Stimulated activated CD4-positive, alpha-beta T cell treated with anti-CD3 and anti-CD28 coated beads, TNF-alpha, amount 100 ng/mL, for 4 hours (primary cell): ENCODE data around the gene GUSB.

ENCODE experiments used
- DNase-seq, 3 experiments: peaks; one replicate each; pipeline ENCODE4 v3.0.0-alpha.2; 2020; ENCODE audit warnings: low read depth in 3 of 3

The GUSB gene

GRCh38 chr7:65931685-65932084, 50.3 kb downstream of the GUSB start:
- no peak for DNase-seq

- DNase-seq, result no peak
Observed at GRCh38 chr7:65927489-65928448, 54.2 kb downstream of the GUSB start.

GRCh38 chr7:65926588-65926987, 55.4 kb downstream of the GUSB start:
- no peak for DNase-seq

DNA sequence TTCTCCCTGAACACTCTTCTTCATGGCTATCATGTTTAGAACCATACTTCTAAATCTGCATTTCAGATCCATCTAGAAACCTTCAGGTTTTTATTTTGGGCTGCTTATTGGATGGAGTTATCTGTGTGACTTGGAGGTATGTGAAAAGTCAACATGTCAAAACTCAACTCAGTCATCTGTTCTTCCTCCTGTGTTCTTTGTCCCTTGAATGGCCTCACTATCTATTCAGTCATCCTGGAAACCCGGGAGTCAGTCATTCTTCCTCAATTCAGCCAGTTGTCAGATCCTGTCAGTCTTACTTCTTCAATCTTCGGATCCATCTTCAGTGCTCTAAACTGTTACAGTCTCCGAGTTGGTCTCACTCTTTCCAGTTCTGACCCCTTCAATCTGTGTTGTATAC, 57.0 kb downstream of the GUSB start:
- DNase-seq, result no peak

DNA sequence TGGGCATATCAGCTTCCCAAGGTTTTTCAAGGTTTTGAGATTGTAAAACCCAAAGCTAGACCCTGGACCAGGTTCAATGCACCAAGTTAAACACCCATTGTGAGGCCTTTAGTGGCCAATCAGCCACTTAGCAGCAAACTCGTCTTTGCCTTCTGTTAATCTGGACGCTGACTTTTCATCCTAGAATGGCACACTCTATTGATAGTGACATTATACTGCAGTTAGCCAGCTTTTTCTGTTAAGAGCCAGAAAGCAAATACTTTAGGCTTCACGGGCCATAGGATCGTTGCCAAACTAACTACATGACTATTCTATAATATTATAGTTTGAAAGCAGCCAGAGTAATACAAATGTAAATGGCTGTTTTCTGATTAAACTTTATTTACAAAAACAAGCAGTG, 57.8 kb downstream of the GUSB start:
- DNase-seq, result no peak

GRCh38 chr7:65923316-65923715, 58.7 kb downstream of the GUSB start:
- no peak for DNase-seq

DNA sequence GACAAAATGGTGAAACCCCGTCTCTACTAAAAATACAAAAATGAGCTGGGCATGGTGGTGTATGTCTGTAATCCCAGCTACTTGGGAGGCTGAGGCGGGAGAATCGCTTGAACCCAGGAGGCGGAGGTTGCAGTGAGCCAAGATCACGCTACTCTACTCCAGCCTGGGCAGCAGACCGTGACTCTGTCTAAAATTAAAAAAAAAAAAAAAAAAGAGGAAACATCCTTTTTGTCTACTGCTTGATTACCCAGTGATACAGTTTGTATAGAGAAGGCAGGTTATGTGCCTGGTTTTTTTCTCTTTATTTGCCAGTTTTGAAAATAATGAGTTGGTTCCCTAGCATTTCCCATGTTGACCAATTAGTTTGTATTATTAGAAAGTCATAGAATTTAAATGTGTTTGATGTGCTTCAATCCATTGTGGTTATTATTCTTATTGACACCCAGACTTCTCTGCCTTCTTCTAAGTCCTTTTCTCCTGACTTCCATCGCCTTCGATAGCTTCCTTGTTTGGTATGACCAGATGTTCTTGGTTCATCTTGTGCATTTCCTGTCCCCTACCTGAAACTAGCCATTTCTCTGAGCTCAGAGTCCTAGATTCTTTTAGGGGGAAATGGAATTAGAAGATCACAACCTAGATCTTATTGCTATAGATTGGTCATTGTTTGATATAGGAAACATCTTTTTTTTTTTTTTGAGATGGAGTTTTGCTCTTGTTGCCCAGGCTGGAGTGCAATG, 65.9 kb downstream of the GUSB start:
- DNase-seq, result no peak

DNA sequence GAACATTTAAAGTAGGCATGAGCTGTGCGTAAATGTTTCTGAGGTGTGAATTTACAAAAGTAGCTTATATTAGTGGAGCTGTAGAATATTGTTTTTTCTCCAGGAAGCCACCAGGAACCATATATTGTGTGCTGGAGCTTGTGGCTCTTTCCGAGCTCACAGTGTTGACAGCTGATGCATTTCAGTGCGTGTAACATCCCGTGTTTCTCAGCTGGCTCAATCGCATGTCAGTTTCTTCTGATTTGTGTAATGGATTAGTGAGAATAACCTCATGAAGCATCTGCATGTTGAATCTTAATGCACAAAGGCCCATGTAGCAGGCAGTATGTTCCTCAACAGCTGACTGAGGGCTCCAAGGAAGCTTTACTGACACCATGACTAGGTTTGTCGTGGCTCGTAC, 69.8 kb downstream of the GUSB start:
- DNase-seq, result no peak
